Erythroblast (primary cell): Measurements from ENCODE around the gene FERMT2.

Source experiments
- GATA1 ChIP-seq: IDR thresholded peaks from 2 replicates; pipeline ENCODE4 v1.6.1; 2011; ENCODE audit warnings: low read depth, mild to moderate bottlenecking, control low read depth, low read length, moderate library complexity
- POLR2A ChIP-seq: IDR thresholded peaks from 2 replicates; pipeline ENCODE4 v1.6.1; 2011; ENCODE audit warnings: mild to moderate bottlenecking, low read length

DNA sequence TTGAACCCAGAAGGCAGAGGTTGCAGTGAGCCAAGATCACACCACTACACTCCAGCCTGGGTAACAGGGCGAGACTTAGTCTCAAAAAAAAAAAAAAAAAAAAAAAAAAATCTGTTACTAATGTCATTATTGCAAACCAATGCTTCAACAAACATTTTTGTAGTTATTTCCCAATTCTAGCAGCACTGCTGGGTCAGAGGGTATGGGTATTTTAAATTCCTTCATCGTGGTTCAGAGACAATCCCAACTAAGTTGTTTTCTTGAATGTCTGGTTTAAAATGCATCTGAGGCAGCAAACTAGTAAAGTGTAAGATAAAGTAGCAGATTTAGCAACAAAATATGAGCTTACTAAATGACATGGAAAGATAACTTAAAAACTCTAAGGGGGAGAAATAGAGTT, 65.6 kb downstream of the FERMT2 start:
- TF ChIP-seq POLR2A (no peak), GATA1 (no peak)
